HG02970 (cell line): ENCODE data around the gene RPTOR.
"Not testable (repeated sequence)": the region's sequence is repeated elsewhere in the genome, so short reads cannot be mapped to it uniquely, and the experiment has no call there.

Source experiments
- ATAC-seq: cut with Tn5 transposase; IDR thresholded peaks from one replicate; pipeline ENCODE4 v1.9.1; 2021; ENCODE audit warnings: mild to moderate bottlenecking, moderate library complexity, moderate number of reproducible peaks; ENCODE audit not compliant: unreplicated experiment, low FRiP score

RPTOR gene

DNA sequence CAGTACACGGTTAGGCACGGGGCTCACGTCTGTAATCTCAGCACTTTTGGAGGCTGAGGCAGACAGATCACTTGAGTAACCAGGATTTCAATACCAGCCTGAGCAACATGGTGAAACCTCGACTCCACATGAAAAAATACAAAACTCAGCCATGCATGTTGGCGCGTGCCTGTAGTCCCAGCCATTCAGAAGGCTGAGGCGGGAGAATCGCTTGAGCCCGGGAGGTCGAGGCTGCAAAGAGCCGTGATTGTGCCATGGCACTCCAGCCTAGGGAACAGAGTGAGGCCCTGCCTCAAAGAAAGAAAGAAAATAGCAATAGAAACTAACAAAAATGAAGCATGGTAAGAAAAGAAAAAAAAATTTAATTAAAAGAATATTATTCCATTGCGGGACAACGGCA lies 319.0 kb downstream of the RPTOR start:
- no peak for ATAC-seq

DNA sequence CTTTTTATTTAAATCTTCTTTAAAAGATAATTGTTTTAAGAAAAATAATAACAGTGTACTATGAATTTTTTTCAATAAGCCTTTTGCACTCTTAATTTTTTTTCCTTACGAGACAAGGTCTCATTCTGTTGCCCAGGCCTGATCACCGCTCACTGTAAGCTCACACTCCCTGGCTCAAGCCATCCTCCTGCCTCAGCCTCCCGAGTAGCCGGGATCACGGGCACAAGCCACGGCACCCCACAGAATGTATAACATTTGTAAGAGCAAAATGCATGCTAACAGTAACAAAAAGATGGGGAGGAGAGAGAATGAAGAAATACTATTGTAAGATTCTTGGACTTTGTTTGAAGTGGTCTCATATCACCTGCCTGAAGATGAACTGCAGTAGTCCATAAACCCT lies 320.1 kb downstream of the RPTOR start:
- ATAC-seq, result no peak

- no peak for ATAC-seq
These were observed 321.6 kb downstream of the RPTOR start for GRCh38 chr17:80866050-80866793.

- no peak for ATAC-seq
These were observed 323.5 kb downstream of the RPTOR start for GRCh38 chr17:80868022-80868609.

DNA sequence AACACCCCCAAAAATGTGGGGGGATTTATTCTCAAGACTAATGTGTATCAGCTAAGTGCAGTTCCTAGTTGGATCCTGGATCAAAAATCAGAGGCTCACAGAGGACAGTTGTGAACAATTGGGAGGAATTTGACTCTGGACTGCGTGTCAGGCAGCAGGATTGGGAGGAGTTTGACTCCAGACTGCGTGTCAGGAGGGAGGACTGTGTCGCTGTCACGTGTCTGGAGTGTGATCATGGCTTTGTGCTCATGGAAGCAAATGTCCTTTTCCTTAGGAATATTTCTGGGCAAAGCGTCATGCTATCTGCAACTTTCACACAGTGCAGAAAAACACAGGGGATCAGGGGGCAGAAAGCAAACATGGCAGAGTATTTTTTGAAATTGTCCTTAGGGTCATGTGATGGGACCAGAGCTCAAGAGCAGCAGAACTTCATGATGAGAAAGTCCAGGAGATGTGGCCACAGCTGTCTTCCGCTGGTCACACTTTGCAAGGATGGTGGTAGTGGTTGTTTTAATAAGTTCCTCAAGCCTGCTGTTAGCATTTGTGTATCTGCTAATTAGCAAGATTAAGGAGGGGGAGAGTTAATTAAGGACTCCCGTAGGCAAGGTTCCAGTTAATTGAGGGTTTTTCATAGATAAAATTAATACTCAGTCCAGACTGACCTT lies 325.0 kb downstream of the RPTOR start:
- ATAC-seq, result no peak

DNA sequence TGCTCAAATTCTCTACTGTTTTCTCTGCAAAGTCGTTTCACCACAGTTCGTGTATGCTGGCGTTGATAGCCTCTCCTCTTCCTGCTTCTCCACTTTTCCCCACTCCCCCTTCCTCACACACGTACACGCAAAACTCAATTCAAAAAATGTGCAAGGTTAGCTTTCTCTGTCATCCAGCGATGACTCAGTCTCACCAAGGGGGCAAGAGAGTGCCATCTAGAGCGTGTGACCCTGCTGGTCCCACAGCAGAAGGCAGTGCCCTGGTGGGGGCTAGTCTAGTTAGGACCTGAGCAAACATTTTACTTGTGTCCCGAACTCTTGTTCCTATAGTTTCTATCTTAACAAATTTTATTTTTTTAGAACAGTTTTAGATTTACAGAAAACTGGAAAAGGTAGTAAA lies 325.8 kb downstream of the RPTOR start:
- no peak for ATAC-seq

GRCh38 chr17:80871341-80871740 lies 326.7 kb downstream of the RPTOR start:
- no peak for ATAC-seq

DNA sequence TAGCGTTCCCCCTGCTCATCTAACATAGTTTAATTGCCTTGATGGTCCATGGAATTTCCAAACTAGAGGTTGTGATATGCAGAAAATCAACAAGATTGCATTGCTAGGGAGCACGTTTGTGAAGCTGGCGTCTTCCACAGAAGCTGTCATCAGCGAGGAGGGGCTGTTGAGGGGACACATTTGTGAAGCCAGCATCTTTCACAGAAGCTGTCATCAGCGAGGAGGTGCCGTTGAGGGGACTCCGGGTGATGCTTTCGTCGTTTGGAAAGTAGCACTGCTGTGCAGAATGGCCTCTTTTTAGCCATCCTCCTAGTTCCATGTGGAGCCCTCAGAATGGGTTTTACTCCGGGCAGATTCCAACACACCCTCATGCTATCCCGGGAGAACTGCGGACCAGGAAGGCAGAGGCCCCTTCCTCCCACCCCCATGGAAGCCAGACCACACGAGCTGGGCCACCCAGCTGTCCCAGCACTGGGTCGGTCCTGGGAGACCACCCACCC lies 327.4 kb downstream of the RPTOR start:
- no peak for ATAC-seq

DNA sequence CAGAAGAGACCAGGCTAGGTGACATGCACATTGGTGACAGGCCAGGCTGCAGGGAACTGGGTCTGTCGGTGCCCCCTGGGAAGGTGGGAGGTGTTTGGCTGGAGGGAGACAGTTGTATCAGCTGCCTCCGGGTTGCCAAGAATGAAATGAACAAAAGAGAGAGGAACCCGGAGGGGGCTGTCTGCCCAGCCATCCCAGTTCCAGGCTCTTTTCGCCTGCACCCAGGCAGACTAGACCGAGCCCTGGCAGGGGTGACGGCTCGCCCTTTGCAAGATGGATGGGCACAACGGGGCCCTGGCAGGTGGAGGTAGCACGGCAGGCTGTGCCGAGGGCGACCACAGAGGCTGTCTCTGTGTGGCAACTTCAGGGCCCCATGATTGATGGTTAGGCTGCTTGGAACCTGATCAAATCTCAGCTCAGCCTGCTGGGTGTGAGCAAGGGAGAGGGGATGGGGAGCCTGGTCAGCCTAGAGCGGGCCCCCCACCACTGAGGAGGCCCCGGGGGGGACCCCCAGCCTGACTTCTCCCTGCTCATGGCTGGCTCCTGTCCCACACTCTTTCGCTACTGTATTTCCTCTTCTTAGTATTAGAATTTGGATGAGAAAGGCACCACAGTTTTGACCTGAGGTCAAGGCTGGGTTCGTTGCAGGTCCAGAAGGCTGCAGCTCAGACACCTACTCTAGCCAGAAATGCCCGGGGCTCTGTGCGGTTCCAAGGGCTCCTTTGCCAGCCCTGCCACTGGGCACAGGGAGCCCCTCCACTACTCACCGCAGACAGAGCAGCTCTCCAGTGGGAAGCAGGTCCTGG lies 328.1 kb downstream of the RPTOR start:
- ATAC-seq, result no peak

GRCh38 chr17:80873307-80873951 lies 328.8 kb downstream of the RPTOR start:
- no peak for ATAC-seq

GRCh38 chr17:80874866-80875445 lies 330.3 kb downstream of the RPTOR start:
- no peak for ATAC-seq

- not testable (repeated sequence) for ATAC-seq
These were observed 330.9 kb downstream of the RPTOR start for GRCh38 chr17:80875480-80875995.

DNA sequence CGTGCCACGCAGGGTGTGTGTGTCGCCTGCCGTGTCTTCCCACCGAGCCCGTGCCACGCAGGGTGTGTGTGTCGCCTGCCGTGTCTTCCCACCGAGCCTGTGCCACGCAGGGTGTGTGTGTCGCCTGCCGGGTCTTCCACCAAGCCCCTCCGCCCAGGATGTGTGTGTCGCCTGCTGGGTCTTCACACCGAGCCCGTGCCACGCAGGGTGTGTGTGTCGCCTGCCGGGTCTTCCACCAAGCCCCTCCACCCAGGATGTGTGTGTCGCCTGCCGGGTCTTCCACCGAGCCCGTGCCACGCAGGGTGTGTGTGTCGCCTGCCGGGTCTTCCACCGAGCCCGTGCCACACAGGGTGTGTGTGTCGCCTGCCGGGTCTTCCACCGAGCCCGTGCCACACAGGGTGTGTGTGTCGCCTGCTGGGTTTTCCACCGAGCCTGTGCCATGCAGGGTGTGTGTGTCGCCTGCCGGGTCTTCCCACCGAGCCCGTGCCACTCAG lies 331.9 kb downstream of the RPTOR start:
- ATAC-seq, result not testable (repeated sequence)

DNA sequence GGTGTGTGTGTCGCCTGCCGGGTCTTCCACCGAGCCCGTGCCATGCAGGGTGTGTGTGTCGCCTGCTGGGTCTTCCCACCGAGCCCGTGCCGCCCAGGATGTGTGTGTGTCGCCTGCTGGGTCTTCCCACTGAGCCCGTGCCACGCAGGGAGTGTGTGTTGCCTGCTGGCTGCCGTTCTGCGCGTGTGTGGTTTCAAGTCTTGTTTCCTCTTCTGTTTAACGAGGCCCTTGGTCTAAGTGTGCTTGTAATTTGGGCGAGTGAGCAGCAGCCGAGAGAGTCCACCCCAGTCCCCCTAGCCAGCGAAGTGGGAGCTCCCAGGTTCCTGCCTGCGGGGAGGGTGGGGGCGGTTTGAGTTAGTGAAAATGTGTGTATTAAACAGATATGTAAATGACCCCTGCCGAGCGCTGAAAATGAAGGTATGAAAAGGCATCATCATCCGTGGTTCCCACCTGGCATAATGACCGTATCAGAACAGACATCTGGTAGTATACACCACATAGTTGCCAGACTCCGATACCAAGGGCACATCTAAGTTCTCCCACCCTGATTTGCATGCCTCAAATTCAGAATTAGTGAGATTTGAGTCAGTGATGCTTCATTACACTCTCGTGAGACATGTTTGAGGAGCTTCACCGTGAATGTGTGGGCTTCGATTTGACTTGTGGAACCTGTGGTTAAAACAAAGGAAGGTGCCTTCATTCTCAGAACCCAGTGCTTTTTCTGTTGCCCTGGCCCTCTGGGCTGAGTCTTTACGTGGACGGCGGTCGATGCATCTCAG lies 332.5 kb downstream of the RPTOR start:
- ATAC-seq, result peak; percentile 80

DNA sequence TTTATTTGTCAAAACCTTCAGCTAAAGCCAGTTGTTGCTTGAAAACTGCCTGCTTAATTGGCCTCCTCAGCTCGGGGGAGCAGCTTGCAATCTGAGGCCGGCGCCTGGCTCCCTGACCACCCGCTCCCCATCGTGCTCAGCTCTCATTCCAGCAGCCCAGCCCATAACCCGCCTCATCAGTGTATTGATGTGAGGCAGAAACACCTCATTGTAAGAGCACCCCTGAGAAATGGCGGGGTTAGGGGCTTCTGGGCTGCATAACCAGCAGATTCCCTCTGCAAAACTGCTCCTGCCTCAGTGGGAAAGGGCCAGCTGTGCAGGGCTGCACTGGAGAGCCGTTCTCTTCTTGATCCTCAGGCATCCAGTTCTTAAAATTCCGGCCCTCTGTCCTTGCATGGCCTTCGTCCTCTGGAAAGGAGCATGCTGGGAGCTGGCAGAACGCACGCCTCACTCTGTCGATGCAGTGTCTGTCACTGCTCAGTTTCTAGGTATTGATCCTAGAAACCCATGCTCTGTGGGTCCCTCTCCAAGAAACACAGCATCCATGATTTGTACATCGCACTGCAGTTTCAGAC lies 333.2 kb downstream of the RPTOR start:
- ATAC-seq, result no peak

- no peak for ATAC-seq
These were observed 334.5 kb downstream of the RPTOR start for GRCh38 chr17:80878876-80879722.
